HL-60/S4 treated with retinoic acid at 250 ng/mL for 4 days and 3 days (cell line): ENCODE measurements around the gene SLC39A11.
"Not testable (repeated sequence)": the region's sequence is repeated elsewhere in the genome, so short reads cannot be mapped to it uniquely, and the experiment has no call there.

Source experiments
- in situ Hi-C: fragments of 300-500 bp; cut with MboI; formaldehyde crosslinking; loops from 2 replicates; pipeline ENCODE4 v1.7.0; 2022; ENCODE audit warnings: low sequenced_read_pairs

SLC39A11 gene

GRCh38 chr17:72930031-72930430, 162.5 kb downstream of the SLC39A11 start:
- in situ Hi-C loops = no loop called here

DNA sequence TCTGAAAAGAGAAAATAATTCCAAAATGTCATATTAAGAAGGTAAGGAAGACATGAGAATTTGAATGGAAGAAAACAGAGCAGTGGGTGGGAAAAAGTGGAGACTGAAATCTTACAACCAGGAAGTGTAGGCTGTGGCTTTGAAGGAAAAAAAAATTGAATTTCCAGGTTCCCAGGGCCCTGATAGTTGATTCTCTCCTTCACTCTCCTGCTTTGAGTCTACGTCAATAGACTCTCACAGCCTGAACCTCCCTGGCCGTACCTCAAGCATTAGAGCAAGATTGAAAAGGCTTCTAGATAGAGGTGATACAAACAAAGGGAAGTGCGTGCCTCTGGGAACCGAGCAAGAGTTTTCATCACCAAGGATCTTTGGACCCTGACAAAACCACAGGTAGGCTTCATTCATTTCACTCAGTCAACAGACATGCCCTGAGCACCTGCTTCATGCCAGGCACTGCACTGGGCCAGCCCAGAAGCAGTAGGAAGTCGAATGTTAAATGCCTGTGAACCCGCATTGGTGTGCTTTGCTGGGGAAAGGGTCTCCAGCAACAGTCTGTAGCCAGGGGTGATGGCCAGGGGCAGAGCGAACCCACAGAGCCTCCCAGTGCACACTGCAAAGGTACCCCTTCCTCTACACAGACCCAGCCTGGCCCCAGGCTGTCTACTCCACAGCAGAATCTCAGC, 163.9 kb downstream of the SLC39A11 start:
- in situ Hi-C loops = no loop called here

DNA sequence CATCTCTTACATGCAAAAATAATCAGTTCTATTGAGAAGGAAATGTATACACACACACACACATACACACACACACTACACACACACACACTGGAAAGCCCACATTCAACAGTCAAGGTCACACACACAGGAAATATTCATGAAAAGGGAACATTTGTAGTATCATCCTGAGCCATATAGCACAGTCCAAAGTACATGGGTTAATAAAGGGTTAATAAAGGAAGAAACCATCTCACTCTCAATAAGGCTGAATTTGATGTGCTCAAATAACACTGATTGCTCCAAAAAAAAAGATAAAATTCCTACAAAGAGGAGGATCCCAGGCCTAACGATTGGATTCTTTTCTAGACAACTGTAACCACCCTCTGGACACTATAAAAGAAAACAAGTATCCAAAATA, 164.7 kb downstream of the SLC39A11 start:
- in situ Hi-C loops = no loop called here

DNA sequence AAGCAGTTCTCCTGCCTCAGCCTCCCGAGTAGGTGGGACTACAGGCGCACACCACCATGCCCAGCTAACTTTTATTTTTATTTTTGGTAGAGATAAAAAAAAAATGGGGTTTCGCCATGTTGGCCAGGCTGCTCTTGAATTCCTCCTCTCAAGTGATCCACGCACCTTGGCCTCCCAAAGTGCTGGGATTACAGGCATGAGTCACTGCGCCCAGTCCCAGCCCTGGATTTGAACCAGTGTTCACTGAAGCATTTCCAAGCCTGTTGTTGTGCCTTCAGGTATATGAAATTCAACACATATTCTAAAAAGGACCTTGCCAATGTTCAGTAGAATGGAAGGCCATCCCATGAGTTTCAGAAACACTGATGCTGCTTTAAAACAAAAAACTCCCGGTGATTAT, 165.3 kb downstream of the SLC39A11 start:
- in situ Hi-C loops = no loop called here

DNA sequence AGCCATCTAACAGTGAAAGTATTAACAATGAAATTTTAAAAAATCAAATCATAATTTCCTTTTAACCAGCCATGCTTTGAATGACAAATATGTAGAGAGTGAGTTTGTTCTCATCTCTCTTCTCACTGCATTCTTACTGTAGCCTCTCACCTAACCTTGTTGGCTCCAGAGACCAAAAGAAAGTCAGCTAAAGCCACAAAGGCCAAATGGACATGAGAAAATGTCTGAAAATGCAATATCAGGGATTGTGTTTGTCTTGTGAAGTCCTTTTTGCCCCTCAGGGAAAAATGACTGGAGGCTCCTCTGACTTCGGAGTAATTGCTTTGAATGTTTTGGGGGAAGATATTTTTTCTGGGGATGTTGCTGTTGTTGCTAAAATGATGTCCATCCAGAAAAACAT, 166.3 kb downstream of the SLC39A11 start:
- in situ Hi-C loops = no loop called here

DNA sequence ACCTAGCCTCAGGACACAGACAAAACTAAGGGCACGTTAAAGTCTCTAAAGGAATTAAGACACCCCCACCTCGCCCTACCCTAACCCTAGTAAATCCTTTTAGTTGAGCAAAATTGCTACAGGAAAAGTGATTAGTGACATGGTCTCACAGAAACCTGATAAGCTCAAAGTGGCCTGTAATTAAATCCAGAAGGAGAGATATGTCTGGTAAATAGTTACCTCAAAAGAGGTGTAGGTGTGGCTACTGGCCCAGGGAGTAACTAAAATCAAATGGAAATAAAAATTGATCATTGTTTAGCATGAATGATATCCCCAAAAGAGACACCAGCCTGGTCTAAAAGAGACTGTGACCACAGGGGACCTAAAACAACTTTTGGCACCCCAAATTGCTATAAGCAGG, 168.3 kb downstream of the SLC39A11 start:
- in situ Hi-C loops = no loop called here

- in situ Hi-C loops = no loop called here
These were observed 170.3 kb downstream of the SLC39A11 start for GRCh38 chr17:72922219-72922618.

DNA sequence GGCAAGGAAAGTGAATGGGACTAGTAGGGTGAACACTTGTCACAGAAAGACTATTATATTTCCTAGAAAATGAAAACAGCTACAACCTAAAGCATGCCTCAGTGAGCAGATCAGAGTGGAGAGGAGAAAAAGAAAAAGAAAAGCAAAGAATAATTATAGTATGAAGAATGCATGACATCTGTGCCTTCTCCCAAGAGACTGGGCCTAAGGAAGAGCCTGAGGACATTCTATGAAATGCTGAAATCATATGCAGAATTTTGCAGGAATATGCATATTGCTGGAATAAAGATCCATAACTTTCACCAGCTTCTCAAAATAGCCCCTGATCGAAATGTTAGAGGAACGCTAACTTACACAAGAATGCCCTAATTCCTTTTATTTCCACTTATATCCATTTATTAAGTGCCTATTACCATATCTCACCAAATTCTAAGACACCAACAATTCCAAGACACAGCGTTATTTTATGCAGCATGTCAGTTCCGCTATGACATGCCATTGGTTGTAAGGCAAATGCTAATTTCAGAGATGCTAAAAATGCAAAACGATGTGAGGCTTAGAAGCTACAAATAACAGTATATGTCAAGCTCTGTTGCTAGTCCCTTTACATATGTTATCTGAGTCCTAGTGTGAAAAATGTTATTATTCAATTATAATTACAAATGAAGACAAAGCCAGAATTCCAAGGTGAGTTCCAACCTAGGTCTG, 171.0 kb downstream of the SLC39A11 start:
- in situ Hi-C loops = no loop called here

- in situ Hi-C loops = no loop called here
These were observed 172.0 kb downstream of the SLC39A11 start for GRCh38 chr17:72920513-72920912.

- in situ Hi-C loops = no loop called here
These were observed 175.5 kb downstream of the SLC39A11 start for GRCh38 chr17:72916991-72917390.

- in situ Hi-C loops = no loop called here
These were observed 176.8 kb downstream of the SLC39A11 start for GRCh38 chr17:72915625-72916081.

GRCh38 chr17:72913142-72913682, 179.3 kb downstream of the SLC39A11 start:
- in situ Hi-C loops = no loop called here

GRCh38 chr17:72906306-72906705, 186.2 kb downstream of the SLC39A11 start:
- in situ Hi-C loops = no loop called here

GRCh38 chr17:72903522-72903921, 189.0 kb downstream of the SLC39A11 start:
- in situ Hi-C loops = no loop called here

- in situ Hi-C loops = no loop called here
These were observed 190.8 kb downstream of the SLC39A11 start for GRCh38 chr17:72901657-72902056.

GRCh38 chr17:72901083-72901482, 191.4 kb downstream of the SLC39A11 start:
- in situ Hi-C loops = no loop called here

GRCh38 chr17:72900654-72900971, 191.9 kb downstream of the SLC39A11 start:
- in situ Hi-C loops = no loop called here

DNA sequence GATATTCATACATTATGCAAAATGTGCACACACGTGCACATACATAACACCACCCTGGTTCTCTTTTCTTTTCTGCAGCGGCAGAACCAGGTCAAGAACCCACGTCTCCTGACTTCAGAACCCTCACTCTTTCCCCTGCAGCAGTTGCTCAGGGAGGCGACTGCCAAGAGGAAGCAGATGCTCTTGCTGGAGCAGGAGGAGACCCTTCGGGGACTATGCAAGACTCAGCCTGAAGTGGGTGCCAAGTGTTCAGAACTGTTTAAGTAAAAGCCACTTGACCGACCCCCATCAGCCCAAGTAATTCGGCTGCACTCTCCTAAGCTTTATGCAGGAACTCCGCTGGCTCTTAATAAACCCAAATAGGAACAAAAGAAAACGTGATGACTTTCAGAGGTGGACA, 193.8 kb downstream of the SLC39A11 start:
- in situ Hi-C loops = no loop called here

DNA sequence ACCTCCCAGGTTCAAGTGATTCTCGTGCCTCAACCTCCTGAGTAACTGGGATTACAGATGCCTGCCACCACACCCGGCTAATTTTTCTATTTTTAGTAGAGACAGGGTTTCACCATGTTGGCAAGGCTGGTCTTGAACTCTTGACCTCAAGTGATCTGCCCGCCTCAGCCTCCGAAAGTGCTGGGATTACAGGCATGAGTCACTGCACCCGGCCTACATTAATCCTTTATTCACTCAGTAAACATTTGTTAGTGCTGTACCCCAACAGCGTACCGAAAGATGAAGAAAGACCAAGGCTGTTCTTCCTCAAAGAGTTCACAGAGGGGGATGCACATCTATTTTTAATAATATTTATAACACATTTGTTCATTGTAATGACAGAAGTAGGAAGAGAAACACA, 196.2 kb downstream of the SLC39A11 start:
- in situ Hi-C loops = not testable (repeated sequence)

GRCh38 chr17:72891627-72892026, 200.9 kb downstream of the SLC39A11 start:
- in situ Hi-C loops = no loop called here

GRCh38 chr17:72890711-72891110, 201.8 kb downstream of the SLC39A11 start:
- in situ Hi-C loops = no loop called here

DNA sequence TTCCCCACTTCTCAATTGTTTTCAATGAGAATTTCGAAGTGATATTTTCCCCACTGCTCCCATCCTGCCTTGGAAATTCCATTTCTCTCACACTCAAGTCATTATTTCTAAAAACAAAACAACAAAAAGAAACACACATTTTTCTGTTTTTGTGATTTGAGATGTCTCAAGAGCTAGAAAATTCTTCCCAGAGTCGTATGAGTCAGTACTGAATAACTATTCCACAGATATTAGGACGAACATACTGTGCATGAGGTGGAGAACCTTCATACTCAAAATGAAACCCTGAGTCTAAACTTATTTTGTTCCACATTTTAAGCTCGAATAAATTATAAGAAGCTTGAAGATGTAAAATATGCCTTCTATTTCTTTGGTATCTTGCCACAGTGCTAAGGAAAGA, 204.6 kb downstream of the SLC39A11 start:
- in situ Hi-C loops = no loop called here
